GM12878 (cell line): ENCODE data around the gene WDR64.

Source experiments
- CBFB ChIP-seq: IDR thresholded peaks from 2 replicates; pipeline ENCODE4 v1.6.1; 2016; ENCODE audit warnings: antibody characterized with exemption, low read depth
- CEBPB ChIP-seq, 2 experiments: fragments of 150-350 bp in 1 of 2; IDR thresholded peaks; 2 replicates each; pipeline ENCODE4 v1.6.1; 2012 to 2014; ENCODE audit warnings: low read depth in 2 of 2, low read length in 2 of 2, borderline replicate concordance in 1 of 2, inconsistent platforms in 1 of 2
- EZH2 ChIP-seq: IDR thresholded peaks from 2 replicates; pipeline ENCODE4 v1.6.1; 2012; ENCODE audit warnings: low read depth, mild to moderate bottlenecking, control low read depth, inconsistent platforms, low read length, borderline replicate concordance; ENCODE audit not compliant: control insufficient read depth
- GABPA ChIP-seq: IDR thresholded peaks from 2 replicates; pipeline ENCODE4 v1.6.1; 2014; ENCODE audit warnings: antibody characterized with exemption, low read depth, mild to moderate bottlenecking, inconsistent platforms
- RAD21 ChIP-seq: IDR thresholded peaks from 2 replicates; pipeline ENCODE4 v1.6.1; 2011; ENCODE audit warnings: mild to moderate bottlenecking, low read depth, low read length, moderate library complexity; ENCODE audit not compliant: insufficient read depth
- SMARCA5 ChIP-seq: fragments of 450-650 bp; IDR thresholded peaks from 2 replicates; pipeline ENCODE4 v1.6.1; 2017; ENCODE audit warnings: mild to moderate bottlenecking
- SREBF1 ChIP-seq: IDR thresholded peaks from 2 replicates; pipeline ENCODE4 v1.6.1; 2012; ENCODE audit warnings: mild to moderate bottlenecking, low read length
- ZSCAN29 ChIP-seq: fragments of 450-650 bp; IDR thresholded peaks from 2 replicates; pipeline ENCODE4 v1.6.1; 2017; ENCODE audit warnings: mild to moderate bottlenecking, moderate library complexity
- TF ChIP-seq, protein P1 (sequence below): fragments of 450-650 bp; IDR thresholded peaks from 2 replicates; pipeline ENCODE4 v1.6.1; 2018; ENCODE audit warnings: borderline replicate concordance, mild to moderate bottlenecking; ENCODE audit not compliant: partially characterized antibody
- TF ChIP-seq, protein P2 (sequence below), 3 experiments: IDR thresholded peaks in 2 of 3; conservative IDR thresholded peaks in 1 of 3; 2 replicates each; pipeline ENCODE4 v1.5.1; 2011; ENCODE audit warnings: low read depth in 3 of 3, low read length in 3 of 3, mild to moderate bottlenecking in 3 of 3, control low read depth in 2 of 3, moderate library complexity in 2 of 3, inconsistent platforms in 1 of 3, mixed read lengths in 1 of 3; ENCODE audit not compliant: control insufficient read depth in 2 of 3, insufficient read depth in 1 of 3; ENCODE audit errors: extremely low read depth in 1 of 3
- TF ChIP-seq, protein P3 (sequence below): IDR thresholded peaks from 2 replicates; pipeline ENCODE4 v1.6.1; 2012; ENCODE audit warnings: mild to moderate bottlenecking, low read depth, low read length
- TF ChIP-seq, protein P4 (sequence below): IDR thresholded peaks from 2 replicates; pipeline ENCODE4 v1.6.1; 2011; ENCODE audit warnings: low read depth, mild to moderate bottlenecking, low read length, moderate library complexity, borderline replicate concordance; ENCODE audit errors: extremely low read depth

DNA sequence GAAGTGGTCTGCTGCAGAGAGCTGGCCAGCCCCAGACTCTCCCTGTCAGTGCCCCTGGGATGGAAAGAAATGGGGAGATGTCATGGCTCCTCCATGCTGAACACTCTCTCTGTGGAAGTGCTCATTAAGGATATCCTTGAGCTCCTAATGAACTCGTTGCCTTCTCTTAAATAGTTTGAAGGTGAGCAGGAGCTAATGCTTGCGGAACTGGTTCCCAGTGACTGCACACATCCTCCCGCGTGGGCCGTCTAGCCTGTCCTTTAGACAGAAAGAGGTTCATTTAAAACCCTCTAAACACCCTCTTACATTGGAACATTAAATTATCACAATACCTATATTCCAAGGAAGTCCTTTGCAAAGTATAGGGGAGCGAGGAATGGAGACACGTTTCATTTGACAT is 5.9 kb upstream of the WDR64 start:
- TF ChIP-seq, protein P1, sequence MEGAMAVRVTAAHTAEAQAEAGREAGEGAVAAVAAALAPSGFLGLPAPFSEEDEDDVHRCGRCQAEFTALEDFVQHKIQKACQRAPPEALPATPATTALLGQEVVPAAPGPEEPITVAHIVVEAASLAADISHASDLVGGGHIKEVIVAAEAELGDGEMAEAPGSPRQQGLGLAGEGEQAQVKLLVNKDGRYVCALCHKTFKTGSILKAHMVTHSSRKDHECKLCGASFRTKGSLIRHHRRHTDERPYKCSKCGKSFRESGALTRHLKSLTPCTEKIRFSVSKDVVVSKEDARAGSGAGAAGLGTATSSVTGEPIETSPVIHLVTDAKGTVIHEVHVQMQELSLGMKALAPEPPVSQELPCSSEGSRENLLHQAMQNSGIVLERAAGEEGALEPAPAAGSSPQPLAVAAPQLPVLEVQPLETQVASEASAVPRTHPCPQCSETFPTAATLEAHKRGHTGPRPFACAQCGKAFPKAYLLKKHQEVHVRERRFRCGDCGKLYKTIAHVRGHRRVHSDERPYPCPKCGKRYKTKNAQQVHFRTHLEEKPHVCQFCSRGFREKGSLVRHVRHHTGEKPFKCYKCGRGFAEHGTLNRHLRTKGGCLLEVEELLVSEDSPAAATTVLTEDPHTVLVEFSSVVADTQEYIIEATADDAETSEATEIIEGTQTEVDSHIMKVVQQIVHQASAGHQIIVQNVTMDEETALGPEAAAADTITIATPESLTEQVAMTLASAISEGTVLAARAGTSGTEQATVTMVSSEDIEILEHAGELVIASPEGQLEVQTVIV: no peak
- TF ChIP-seq EZH2: no peak
- TF ChIP-seq CEBPB (IDR thresholded peaks at IDR 0.05; ENCODE audit: borderline replicate concordance in 1 of 2, low read depth in 2 of 2, low read length in 2 of 2): no peak
- TF ChIP-seq, protein P2, sequence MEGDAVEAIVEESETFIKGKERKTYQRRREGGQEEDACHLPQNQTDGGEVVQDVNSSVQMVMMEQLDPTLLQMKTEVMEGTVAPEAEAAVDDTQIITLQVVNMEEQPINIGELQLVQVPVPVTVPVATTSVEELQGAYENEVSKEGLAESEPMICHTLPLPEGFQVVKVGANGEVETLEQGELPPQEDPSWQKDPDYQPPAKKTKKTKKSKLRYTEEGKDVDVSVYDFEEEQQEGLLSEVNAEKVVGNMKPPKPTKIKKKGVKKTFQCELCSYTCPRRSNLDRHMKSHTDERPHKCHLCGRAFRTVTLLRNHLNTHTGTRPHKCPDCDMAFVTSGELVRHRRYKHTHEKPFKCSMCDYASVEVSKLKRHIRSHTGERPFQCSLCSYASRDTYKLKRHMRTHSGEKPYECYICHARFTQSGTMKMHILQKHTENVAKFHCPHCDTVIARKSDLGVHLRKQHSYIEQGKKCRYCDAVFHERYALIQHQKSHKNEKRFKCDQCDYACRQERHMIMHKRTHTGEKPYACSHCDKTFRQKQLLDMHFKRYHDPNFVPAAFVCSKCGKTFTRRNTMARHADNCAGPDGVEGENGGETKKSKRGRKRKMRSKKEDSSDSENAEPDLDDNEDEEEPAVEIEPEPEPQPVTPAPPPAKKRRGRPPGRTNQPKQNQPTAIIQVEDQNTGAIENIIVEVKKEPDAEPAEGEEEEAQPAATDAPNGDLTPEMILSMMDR (IDR thresholded peaks at IDR 0.05 in 2 of 3, conservative IDR thresholded peaks at IDR 0.05 in 1 of 3; ENCODE audit: control insufficient read depth in 2 of 3, extremely low read depth in 1 of 3, insufficient read depth in 1 of 3, low read depth in 3 of 3, low read length in 3 of 3): no peak
- TF ChIP-seq, protein P3, sequence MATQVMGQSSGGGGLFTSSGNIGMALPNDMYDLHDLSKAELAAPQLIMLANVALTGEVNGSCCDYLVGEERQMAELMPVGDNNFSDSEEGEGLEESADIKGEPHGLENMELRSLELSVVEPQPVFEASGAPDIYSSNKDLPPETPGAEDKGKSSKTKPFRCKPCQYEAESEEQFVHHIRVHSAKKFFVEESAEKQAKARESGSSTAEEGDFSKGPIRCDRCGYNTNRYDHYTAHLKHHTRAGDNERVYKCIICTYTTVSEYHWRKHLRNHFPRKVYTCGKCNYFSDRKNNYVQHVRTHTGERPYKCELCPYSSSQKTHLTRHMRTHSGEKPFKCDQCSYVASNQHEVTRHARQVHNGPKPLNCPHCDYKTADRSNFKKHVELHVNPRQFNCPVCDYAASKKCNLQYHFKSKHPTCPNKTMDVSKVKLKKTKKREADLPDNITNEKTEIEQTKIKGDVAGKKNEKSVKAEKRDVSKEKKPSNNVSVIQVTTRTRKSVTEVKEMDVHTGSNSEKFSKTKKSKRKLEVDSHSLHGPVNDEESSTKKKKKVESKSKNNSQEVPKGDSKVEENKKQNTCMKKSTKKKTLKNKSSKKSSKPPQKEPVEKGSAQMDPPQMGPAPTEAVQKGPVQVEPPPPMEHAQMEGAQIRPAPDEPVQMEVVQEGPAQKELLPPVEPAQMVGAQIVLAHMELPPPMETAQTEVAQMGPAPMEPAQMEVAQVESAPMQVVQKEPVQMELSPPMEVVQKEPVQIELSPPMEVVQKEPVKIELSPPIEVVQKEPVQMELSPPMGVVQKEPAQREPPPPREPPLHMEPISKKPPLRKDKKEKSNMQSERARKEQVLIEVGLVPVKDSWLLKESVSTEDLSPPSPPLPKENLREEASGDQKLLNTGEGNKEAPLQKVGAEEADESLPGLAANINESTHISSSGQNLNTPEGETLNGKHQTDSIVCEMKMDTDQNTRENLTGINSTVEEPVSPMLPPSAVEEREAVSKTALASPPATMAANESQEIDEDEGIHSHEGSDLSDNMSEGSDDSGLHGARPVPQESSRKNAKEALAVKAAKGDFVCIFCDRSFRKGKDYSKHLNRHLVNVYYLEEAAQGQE: no peak
- no peak for TF ChIP-seq SMARCA5
- TF ChIP-seq, protein P4, sequence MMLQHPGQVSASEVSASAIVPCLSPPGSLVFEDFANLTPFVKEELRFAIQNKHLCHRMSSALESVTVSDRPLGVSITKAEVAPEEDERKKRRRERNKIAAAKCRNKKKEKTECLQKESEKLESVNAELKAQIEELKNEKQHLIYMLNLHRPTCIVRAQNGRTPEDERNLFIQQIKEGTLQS: no peak
- no peak for TF ChIP-seq ZSCAN29
- no peak for TF ChIP-seq GABPA
- no peak for TF ChIP-seq RAD21
- no peak for TF ChIP-seq SREBF1
- no peak for TF ChIP-seq CBFB
